ENCODE measurements around the gene FSCN2.
A peak's percentile ranks its signal among the peaks of the same experiment; 100 is the strongest.

The FSCN2 gene

GRCh38 chr17:81572563-81573168 lies 44.5 kb downstream of the FSCN2 start:
- TF ChIP-seq, protein P1, sequence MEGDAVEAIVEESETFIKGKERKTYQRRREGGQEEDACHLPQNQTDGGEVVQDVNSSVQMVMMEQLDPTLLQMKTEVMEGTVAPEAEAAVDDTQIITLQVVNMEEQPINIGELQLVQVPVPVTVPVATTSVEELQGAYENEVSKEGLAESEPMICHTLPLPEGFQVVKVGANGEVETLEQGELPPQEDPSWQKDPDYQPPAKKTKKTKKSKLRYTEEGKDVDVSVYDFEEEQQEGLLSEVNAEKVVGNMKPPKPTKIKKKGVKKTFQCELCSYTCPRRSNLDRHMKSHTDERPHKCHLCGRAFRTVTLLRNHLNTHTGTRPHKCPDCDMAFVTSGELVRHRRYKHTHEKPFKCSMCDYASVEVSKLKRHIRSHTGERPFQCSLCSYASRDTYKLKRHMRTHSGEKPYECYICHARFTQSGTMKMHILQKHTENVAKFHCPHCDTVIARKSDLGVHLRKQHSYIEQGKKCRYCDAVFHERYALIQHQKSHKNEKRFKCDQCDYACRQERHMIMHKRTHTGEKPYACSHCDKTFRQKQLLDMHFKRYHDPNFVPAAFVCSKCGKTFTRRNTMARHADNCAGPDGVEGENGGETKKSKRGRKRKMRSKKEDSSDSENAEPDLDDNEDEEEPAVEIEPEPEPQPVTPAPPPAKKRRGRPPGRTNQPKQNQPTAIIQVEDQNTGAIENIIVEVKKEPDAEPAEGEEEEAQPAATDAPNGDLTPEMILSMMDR (IDR thresholded peaks at IDR 0.05; ENCODE audit: insufficient read depth, missing control alignments): no peak
- FAIRE-seq: no peak
- DNase-seq (ENCODE audit: insufficient read length, low spot score): no peak

GRCh38 chr17:81573794-81574642 lies 45.8 kb downstream of the FSCN2 start:
- TF ChIP-seq, protein P1 (IDR thresholded peaks at IDR 0.05; ENCODE audit: insufficient read depth, missing control alignments): peak; percentile 11
- FAIRE-seq (no peak), DNase-seq (ENCODE audit: insufficient read length, low spot score) (peak; percentile 62)

- DNase-seq (ENCODE audit: insufficient read length, low spot score) (no peak), FAIRE-seq (no peak)
- TF ChIP-seq, protein P1 (IDR thresholded peaks at IDR 0.05; ENCODE audit: insufficient read depth, missing control alignments): no peak
Observed at GRCh38 chr17:81574643-81574956, 46.4 kb downstream of the FSCN2 start.

GRCh38 chr17:81575836-81576235 lies 47.7 kb downstream of the FSCN2 start:
- TF ChIP-seq, protein P1 (IDR thresholded peaks at IDR 0.05; ENCODE audit: insufficient read depth, missing control alignments): no peak
- DNase-seq (ENCODE audit: insufficient read length, low spot score) (no peak), FAIRE-seq (no peak)

- FAIRE-seq: no peak
- DNase-seq (ENCODE audit: insufficient read length, low spot score): no peak
Observed at GRCh38 chr17:81576621-81577277, 48.6 kb downstream of the FSCN2 start.

DNA sequence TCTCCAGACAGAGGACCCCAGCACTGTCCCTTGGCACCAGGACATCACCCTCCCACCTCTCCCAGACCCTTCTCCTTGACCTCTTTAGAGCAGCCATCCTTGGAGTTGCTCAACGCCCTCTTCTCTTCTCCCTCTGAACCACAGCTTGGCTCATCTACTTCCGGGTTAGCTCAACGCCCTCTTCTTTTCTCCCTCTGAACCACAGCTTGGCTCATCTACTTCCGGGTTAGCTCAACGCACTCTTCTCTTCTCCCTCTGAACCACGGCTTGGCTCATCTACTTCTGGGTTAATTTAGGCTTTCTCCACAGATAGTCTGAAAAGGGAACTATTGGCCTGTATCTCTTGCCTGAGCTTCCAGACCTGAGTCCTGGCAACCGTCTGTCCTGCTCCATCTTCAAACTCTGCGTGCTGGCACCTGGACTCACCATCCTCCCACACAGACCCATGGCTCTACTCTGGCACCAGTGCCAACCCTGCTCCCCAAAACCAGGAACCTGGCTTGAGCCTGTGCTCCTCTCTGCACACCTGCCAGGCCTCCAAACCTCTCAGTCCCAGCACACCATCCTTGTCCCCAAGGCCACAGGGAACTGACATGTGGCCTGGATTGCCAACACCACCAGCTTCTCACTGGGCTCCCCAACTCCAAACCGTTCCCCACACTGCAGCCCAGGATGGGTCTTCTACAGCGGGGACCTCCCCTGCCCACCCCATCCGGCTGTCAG lies 49.3 kb downstream of the FSCN2 start:
- TF ChIP-seq, protein P1 (IDR thresholded peaks at IDR 0.05; ENCODE audit: insufficient read depth, missing control alignments): no peak
- no peak for FAIRE-seq
- DNase-seq (ENCODE audit: insufficient read length, low spot score): no peak

More at GRCh38 chr17:81576621-81577277, 48.6 kb downstream of the FSCN2 start:
- TF ChIP-seq, protein P1 (IDR thresholded peaks at IDR 0.05; ENCODE audit: insufficient read depth, missing control alignments): no peak
